ENCODE data around the gene PCNX2. TPM values are rescaled to one million over a fixed set of nuclear protein-coding genes. Genes with fewer than 3 reads are reported as not detected.

The PCNX2 gene
- total and polyA plus RNA-seq, 2 donors (not counting 1 experiment from before 2014, with no cell fraction given) = 13.0 to 37.8 TPM

GRCh38 chr1:233172201-233172600, 123.3 kb downstream of the PCNX2 start:
- Histone ChIP-seq H3K9me3 (ENCODE audit: control insufficient read depth, insufficient read depth, low read depth, low read length) (no peaks in the 10 kb centered on the region), H2AFZ (ENCODE audit: low read length) (no peak overlapping the region), H3K9ac (ENCODE audit: insufficient read depth, low read length) (no peak overlapping the region), H3K4me3 (replicated peaks in 1 of 4; ENCODE audit: control extremely low read depth in 1 of 4, insufficient read depth in 1 of 4, low read depth in 3 of 4, low read length in 4 of 4) (no peak overlapping the region), H3K4me2 (ENCODE audit: extremely low read depth, insufficient read depth, low read length) (no peak overlapping the region), H3K4me1 (ENCODE audit: control insufficient read depth, extremely low read depth, insufficient read depth, low read length) (no peaks in the 10 kb centered on the region), H3K36me3 (ENCODE audit: control insufficient read depth, insufficient read depth, low read length) (peaks cover 2% of the 10 kb centered on the region), H3K27ac (ENCODE audit: insufficient read depth, low read length) (no peak overlapping the region), H4K20me1 (ENCODE audit: control insufficient read depth, extremely low read depth, insufficient read depth, low read length) (no peaks in the 10 kb centered on the region), H3K79me2 (ENCODE audit: control insufficient read depth, insufficient read depth, low read length) (no peaks in the 10 kb centered on the region), H3K27me3 (ENCODE audit: control insufficient read depth, insufficient read depth, low read length) (no peaks in the 10 kb centered on the region)
- DNase-seq (ENCODE audit: low read depth in 2 of 2) = peak; percentile 36 to 67
- TF ChIP-seq, protein P1, sequence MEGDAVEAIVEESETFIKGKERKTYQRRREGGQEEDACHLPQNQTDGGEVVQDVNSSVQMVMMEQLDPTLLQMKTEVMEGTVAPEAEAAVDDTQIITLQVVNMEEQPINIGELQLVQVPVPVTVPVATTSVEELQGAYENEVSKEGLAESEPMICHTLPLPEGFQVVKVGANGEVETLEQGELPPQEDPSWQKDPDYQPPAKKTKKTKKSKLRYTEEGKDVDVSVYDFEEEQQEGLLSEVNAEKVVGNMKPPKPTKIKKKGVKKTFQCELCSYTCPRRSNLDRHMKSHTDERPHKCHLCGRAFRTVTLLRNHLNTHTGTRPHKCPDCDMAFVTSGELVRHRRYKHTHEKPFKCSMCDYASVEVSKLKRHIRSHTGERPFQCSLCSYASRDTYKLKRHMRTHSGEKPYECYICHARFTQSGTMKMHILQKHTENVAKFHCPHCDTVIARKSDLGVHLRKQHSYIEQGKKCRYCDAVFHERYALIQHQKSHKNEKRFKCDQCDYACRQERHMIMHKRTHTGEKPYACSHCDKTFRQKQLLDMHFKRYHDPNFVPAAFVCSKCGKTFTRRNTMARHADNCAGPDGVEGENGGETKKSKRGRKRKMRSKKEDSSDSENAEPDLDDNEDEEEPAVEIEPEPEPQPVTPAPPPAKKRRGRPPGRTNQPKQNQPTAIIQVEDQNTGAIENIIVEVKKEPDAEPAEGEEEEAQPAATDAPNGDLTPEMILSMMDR (conservative IDR thresholded peaks at IDR 0.05 in 1 of 2, IDR thresholded peaks at IDR 0.05 in 1 of 2; ENCODE audit: low read depth in 1 of 2, low read length in 2 of 2) = peak; percentile 21 to 47
- no peak for TF ChIP-seq EZH2 (IDR thresholded peaks at IDR 0.05; ENCODE audit: low read length, missing control alignments)

- Histone ChIP-seq H3K4me2 (ENCODE audit: extremely low read depth, insufficient read depth, low read length) (no peak overlapping the region), H2AFZ (ENCODE audit: low read length) (no peak overlapping the region), H3K9me3 (ENCODE audit: control insufficient read depth, insufficient read depth, low read depth, low read length) (no peaks in the 10 kb centered on the region), H3K36me3 (ENCODE audit: control insufficient read depth, insufficient read depth, low read length) (peaks cover 2% of the 10 kb centered on the region), H3K27me3 (ENCODE audit: control insufficient read depth, insufficient read depth, low read length) (no peaks in the 10 kb centered on the region), H4K20me1 (ENCODE audit: control insufficient read depth, extremely low read depth, insufficient read depth, low read length) (no peaks in the 10 kb centered on the region), H3K4me1 (ENCODE audit: control insufficient read depth, extremely low read depth, insufficient read depth, low read length) (no peaks in the 10 kb centered on the region), H3K79me2 (ENCODE audit: control insufficient read depth, insufficient read depth, low read length) (no peaks in the 10 kb centered on the region), H3K4me3 (replicated peaks in 1 of 4; ENCODE audit: control extremely low read depth in 1 of 4, insufficient read depth in 1 of 4, low read depth in 3 of 4, low read length in 4 of 4) (no peak overlapping the region), H3K27ac (ENCODE audit: insufficient read depth, low read length) (no peak overlapping the region), H3K9ac (ENCODE audit: insufficient read depth, low read length) (no peak overlapping the region)
- no peak for DNase-seq (ENCODE audit: low read depth in 2 of 2)
- TF ChIP-seq EZH2 (IDR thresholded peaks at IDR 0.05; ENCODE audit: low read length, missing control alignments) = no peak
- TF ChIP-seq, protein P1 (conservative IDR thresholded peaks at IDR 0.05 in 1 of 2, IDR thresholded peaks at IDR 0.05 in 1 of 2; ENCODE audit: low read depth in 1 of 2, low read length in 2 of 2) = no peak
Observed at GRCh38 chr1:233170741-233171140, 124.8 kb downstream of the PCNX2 start.

- no peak for TF ChIP-seq EZH2 (IDR thresholded peaks at IDR 0.05; ENCODE audit: low read length, missing control alignments)
- TF ChIP-seq, protein P1 (conservative IDR thresholded peaks at IDR 0.05 in 1 of 2, IDR thresholded peaks at IDR 0.05 in 1 of 2; ENCODE audit: low read depth in 1 of 2, low read length in 2 of 2) = no peak
- H3K27ac ChIP-seq (ENCODE audit: insufficient read depth, low read length) = no peak overlapping the region
- H3K36me3 ChIP-seq (ENCODE audit: control insufficient read depth, insufficient read depth, low read length) = peaks cover 2% of the 10 kb centered on the region
- no peaks in the 10 kb centered on the region for H3K9me3 ChIP-seq (ENCODE audit: control insufficient read depth, insufficient read depth, low read depth, low read length)
- DNase-seq (ENCODE audit: low read depth in 2 of 2) = no peak
- no peak overlapping the region for H3K4me2 ChIP-seq (ENCODE audit: extremely low read depth, insufficient read depth, low read length)
- no peaks in the 10 kb centered on the region for H3K27me3 ChIP-seq (ENCODE audit: control insufficient read depth, insufficient read depth, low read length)
- no peak overlapping the region for H3K9ac ChIP-seq (ENCODE audit: insufficient read depth, low read length)
- no peak overlapping the region for H3K4me3 ChIP-seq (replicated peaks in 1 of 4; ENCODE audit: control extremely low read depth in 1 of 4, insufficient read depth in 1 of 4, low read depth in 3 of 4, low read length in 4 of 4)
- no peaks in the 10 kb centered on the region for H3K79me2 ChIP-seq (ENCODE audit: control insufficient read depth, insufficient read depth, low read length)
- no peaks in the 10 kb centered on the region for H3K4me1 ChIP-seq (ENCODE audit: control insufficient read depth, extremely low read depth, insufficient read depth, low read length)
- no peaks in the 10 kb centered on the region for H4K20me1 ChIP-seq (ENCODE audit: control insufficient read depth, extremely low read depth, insufficient read depth, low read length)
- H2AFZ ChIP-seq (ENCODE audit: low read length) = no peak overlapping the region
Observed at GRCh38 chr1:233168384-233168783, 127.1 kb downstream of the PCNX2 start.
